GM21360 (cell line): ENCODE data around the gene EDN3.
"Not testable (repeated sequence)": the region's sequence is repeated elsewhere in the genome, so short reads cannot be mapped to it uniquely, and the experiment has no call there.

Source experiments
- ATAC-seq: cut with Tn5 transposase; IDR thresholded peaks from one replicate; pipeline ENCODE4 v1.9.1; 2021; ENCODE audit warnings: mild to moderate bottlenecking, moderate library complexity; ENCODE audit not compliant: unreplicated experiment

The EDN3 gene

GRCh38 chr20:59334651-59335300 is 34.4 kb downstream of the EDN3 start:
- ATAC-seq: no peak

- no peak for ATAC-seq
These were observed 35.0 kb downstream of the EDN3 start for GRCh38 chr20:59335377-59335776.

- ATAC-seq: no peak
These were observed 36.1 kb downstream of the EDN3 start for GRCh38 chr20:59336540-59336939.

- ATAC-seq: not testable (repeated sequence)
These were observed 38.0 kb downstream of the EDN3 start for GRCh38 chr20:59338444-59338843.

- no peak for ATAC-seq
These were observed 39.9 kb downstream of the EDN3 start for GRCh38 chr20:59340201-59340885.

- ATAC-seq: not testable (repeated sequence)
These were observed 41.0 kb downstream of the EDN3 start for GRCh38 chr20:59341285-59342022.

- no peak for ATAC-seq
These were observed 41.9 kb downstream of the EDN3 start for GRCh38 chr20:59342023-59342957.

GRCh38 chr20:59346061-59346460 is 45.6 kb downstream of the EDN3 start:
- ATAC-seq: no peak

GRCh38 chr20:59349277-59349676 is 48.9 kb downstream of the EDN3 start:
- no peak for ATAC-seq

- no peak for ATAC-seq
These were observed 50.1 kb downstream of the EDN3 start for GRCh38 chr20:59350330-59351156.

GRCh38 chr20:59351157-59352040 is 51.0 kb downstream of the EDN3 start:
- ATAC-seq: no peak

- ATAC-seq: no peak
These were observed 52.1 kb downstream of the EDN3 start for GRCh38 chr20:59352541-59352940.

GRCh38 chr20:59352990-59353389 is 52.6 kb downstream of the EDN3 start:
- ATAC-seq: no peak

GRCh38 chr20:59354460-59354859 is 54.0 kb downstream of the EDN3 start:
- no peak for ATAC-seq

GRCh38 chr20:59355242-59355641 is 54.8 kb downstream of the EDN3 start:
- no peak for ATAC-seq

- ATAC-seq: no peak
These were observed 56.3 kb downstream of the EDN3 start for GRCh38 chr20:59356662-59357165.

- not testable (repeated sequence) for ATAC-seq
These were observed 58.4 kb downstream of the EDN3 start for GRCh38 chr20:59358793-59359192.

- no peak for ATAC-seq
These were observed 59.7 kb downstream of the EDN3 start for GRCh38 chr20:59359906-59360725.
